PC-9 (cell line): ENCODE measurements around the gene FOLR1. TPM values are rescaled to one million over a fixed set of nuclear protein-coding genes. Genes with fewer than 3 reads are reported as not detected.

Source experiments
- BruUV-seq: library from RNA; stranded (reverse); fragments of 400-500 nt; replicated peaks from 2 replicates; lab custom pipeline; 2021; lab: Mats Ljungman, UMichigan
- CTCF ChIA-PET: fragments of 300-600 bp; sonication (Branson Sonifier 250); formaldehyde crosslinking; loops from one replicate; lab custom pipeline; 2022; ENCODE audit warnings: antibody characterized with exemption; lab: Charles Lee
- POLR2A ChIA-PET: fragments of 300-600 bp; sonication (Branson Sonifier 250); formaldehyde crosslinking; loops from one replicate; lab custom pipeline; 2022; ENCODE audit warnings: antibody characterized with exemption; ENCODE audit not compliant: unreplicated experiment; lab: Charles Lee
- DNase-seq, 2 experiments: peaks; one replicate each; pipeline versions ENCODE4 v3.0.0 to v3.0.0-alpha.2; 2015 to 2022; ENCODE audit warnings: mixed read lengths in 1 of 2
- H2AFZ ChIP-seq: fragments of 200-600 bp; sonication (generic); 2 replicates; pipeline ENCODE4 v1.8.1; 2017; ENCODE audit warnings: antibody characterized with exemption
- H3F3A ChIP-seq: fragments of 200-600 bp; sonication (generic); 2 replicates; pipeline ENCODE4 v1.8.1; 2017; ENCODE audit warnings: antibody characterized with exemption, mild to moderate bottlenecking, low read depth; ENCODE audit not compliant: insufficient read depth
- H3K27ac ChIP-seq: fragments of 200-600 bp; sonication (generic); 2 replicates; pipeline ENCODE4 v1.6.1; 2016; ENCODE audit warnings: mixed run types
- H3K27me3 ChIP-seq: fragments of 200-600 bp; sonication (generic); 2 replicates; pipeline ENCODE4 v1.6.1; 2016; ENCODE audit warnings: low read depth, mixed run types; ENCODE audit not compliant: insufficient read depth
- H3K36me3 ChIP-seq: fragments of 200-600 bp; sonication (generic); 2 replicates; pipeline ENCODE4 v1.6.1; 2016; ENCODE audit warnings: low read depth, mixed run types
- H3K4me1 ChIP-seq: fragments of 200-600 bp; sonication (generic); replicated peaks from 2 replicates; pipeline ENCODE4 v1.6.1; 2016; ENCODE audit warnings: mixed run types; ENCODE audit not compliant: insufficient read depth
- H3K4me2 ChIP-seq: fragments of 200-600 bp; sonication (generic); 2 replicates; pipeline ENCODE4 v1.6.1; 2017; ENCODE audit warnings: mixed run types
- H3K4me3 ChIP-seq: fragments of 200-600 bp; sonication (generic); 2 replicates; pipeline ENCODE4 v1.6.1; 2016; ENCODE audit warnings: mixed run types
- H3K79me2 ChIP-seq: fragments of 200-600 bp; sonication (generic); 2 replicates; pipeline ENCODE4 v1.6.1; 2017; ENCODE audit warnings: low read depth, mixed run types
- H3K9me2 ChIP-seq: fragments of 200-600 bp; sonication (generic); 2 replicates; pipeline ENCODE4 v1.8.1; 2017; ENCODE audit warnings: mild to moderate bottlenecking; ENCODE audit not compliant: insufficient read depth
- H3K9me3 ChIP-seq: fragments of 200-600 bp; sonication (generic); 2 replicates; pipeline ENCODE4 v1.8.1; 2016; ENCODE audit warnings: low read depth; ENCODE audit not compliant: insufficient read depth
- H4K20me1 ChIP-seq: fragments of 200-600 bp; sonication (generic); 2 replicates; pipeline ENCODE4 v1.8.1; 2017; ENCODE audit not compliant: insufficient read depth
- CTCF ChIP-seq: fragments of 200-600 bp; sonication (generic); conservative IDR thresholded peaks from 2 replicates; pipeline ENCODE4 v1.6.1; 2017; ENCODE audit warnings: mixed run types, antibody characterized with exemption, mild to moderate bottlenecking, moderate library complexity
- EZH2 ChIP-seq: fragments of 200-600 bp; sonication (generic); IDR thresholded peaks from 2 replicates; pipeline ENCODE4 v1.8.0; 2017; ENCODE audit warnings: antibody characterized with exemption, low read depth
- intact Hi-C: fragments of 100-400 bp; cut with micrococcal nuclease; formaldehyde crosslinking; loops from one replicate; pipeline ENCODE4 v1.10.0; 2022; ENCODE audit not compliant: unreplicated experiment
- total RNA-seq: library from RNA; stranded (reverse); gene quantifications from 2 replicates; pipeline ENCODE4 v1.2.3, GENCODE V29; 2021

FOLR1 gene
- total RNA-seq, 1 experiment from 2014 or later = 4.7 TPM

- no TSS peak for BruUV-seq
- Histone ChIP-seq H3K4me1 (peaks cover 12% of the 10 kb centered on the region), H4K20me1 (no peaks in the 10 kb centered on the region), H3K9me3 (no peaks in the 10 kb centered on the region), H3F3A (peaks cover 5% of the 10 kb centered on the region), H3K9me2 (no peaks in the 10 kb centered on the region), H3K36me3 (no peaks in the 10 kb centered on the region), H3K27me3 (0 out of 2 replicates have a peak, but pooled peaks cover 4% of the 10 kb centered on the region), H3K27ac (no peak overlapping the region), H3K4me2 (no peak overlapping the region), H3K79me2 (no peaks in the 10 kb centered on the region), H3K4me3 (no peak overlapping the region), H2AFZ (no peak overlapping the region)
- TF ChIP-seq EZH2 (no peak), CTCF (no peak)
- ChIA-PET POLR2A (no interaction called here), CTCF (no interaction called here)
- intact Hi-C loops = no loop called here
- DNase-seq = no peak
These were observed 25.9 kb downstream of the FOLR1 start for GRCh38 chr11:72217841-72218240.

- Histone ChIP-seq H3K9me2 (no peaks in the 10 kb centered on the region), H2AFZ (no peak overlapping the region), H3K9me3 (no peaks in the 10 kb centered on the region), H3K27ac (no peak overlapping the region), H3F3A (peaks cover 5% of the 10 kb centered on the region), H3K4me2 (no peak overlapping the region), H3K36me3 (no peaks in the 10 kb centered on the region), H3K27me3 (0 out of 2 replicates have a peak, but pooled peaks cover 4% of the 10 kb centered on the region), H3K4me1 (peaks cover 13% of the 10 kb centered on the region), H4K20me1 (no peaks in the 10 kb centered on the region), H3K79me2 (no peaks in the 10 kb centered on the region), H3K4me3 (no peak overlapping the region)
- ChIA-PET CTCF (no interaction called here), POLR2A (no interaction called here)
- intact Hi-C loops = no loop called here
- TF ChIP-seq CTCF = no peak
- TF ChIP-seq EZH2 = no peak
- BruUV-seq = no TSS peak
- no peak for DNase-seq
These were observed 26.4 kb downstream of the FOLR1 start for GRCh38 chr11:72218251-72218745.

GRCh38 chr11:72220696-72221363 is 28.9 kb downstream of the FOLR1 start:
- H3K27me3 ChIP-seq = 0 out of 2 replicates have a peak, but pooled peaks cover 4% of the 10 kb centered on the region
- no TSS peak for BruUV-seq
- intact Hi-C loops = loop anchor here (5.0 kb wide), 1 partner anchor 139 kb away; the partner anchor contains the start of genes LRRC51 and NUMA1
- no peak overlapping the region for H2AFZ ChIP-seq
- H3K4me1 ChIP-seq = peaks cover 16% of the 10 kb centered on the region
- peaks cover 5% of the 10 kb centered on the region for H3F3A ChIP-seq
- H3K4me2 ChIP-seq = no peak overlapping the region
- H3K36me3 ChIP-seq = no peaks in the 10 kb centered on the region
- no peak for DNase-seq
- CTCF ChIA-PET = no interaction called here
- H3K9me3 ChIP-seq = no peaks in the 10 kb centered on the region
- no peak overlapping the region for H3K4me3 ChIP-seq
- peaks cover 7% of the 10 kb centered on the region; the same call in 1 of the 2 replicates for H4K20me1 ChIP-seq
- no peaks in the 10 kb centered on the region for H3K9me2 ChIP-seq
- peaks cover 17% of the 10 kb centered on the region for H3K79me2 ChIP-seq
- no peak for TF ChIP-seq CTCF
- no peak for TF ChIP-seq EZH2
- POLR2A ChIA-PET = no interaction called here
- no peak overlapping the region for H3K27ac ChIP-seq
